ENCODE measurements around the gene SYCE1L. TPM values are rescaled to one million over a fixed set of nuclear protein-coding genes. Genes with fewer than 3 reads are reported as not detected.

SYCE1L gene
- polyA plus RNA-seq, 1 donor (not counting 4 experiments of a cell fraction or from before 2014, with no cell fraction given), result 0.21 TPM

- dilution Hi-C loops (cut with MboI; ENCODE audit: extremely low pct_ligation_motif_present, low sequenced_read_pairs), result loop anchor here (25.0 kb wide), 1 partner anchor 1382 kb away; no protein-coding TSS in a partner anchor
Measured at GRCh38 chr16:77169650-77170236, 29.5 kb upstream of the SYCE1L start.

GRCh38 chr16:77170805-77171204 is 28.4 kb upstream of the SYCE1L start:
- Histone ChIP-seq H3K27me3 (ENCODE audit: control insufficient read depth, extremely low read depth, insufficient read depth, low read length) (no peaks in the 10 kb centered on the region), H3K36me3 (ENCODE audit: control insufficient read depth in 2 of 2, extremely low read depth in 1 of 2, insufficient read depth in 2 of 2, low read length in 2 of 2) (no peaks in the 10 kb centered on the region), H3K9ac (ENCODE audit: control insufficient read depth, extremely low read depth, insufficient read depth, low read length) (no peak overlapping the region), H3K4me3 (ENCODE audit: control insufficient read depth in 2 of 3, extremely low read depth in 1 of 3, insufficient read depth in 2 of 3, low read depth in 1 of 3, low read length in 3 of 3) (no peak overlapping the region), H3K27ac (ENCODE audit: control insufficient read depth, insufficient read depth, low read length) (no peak overlapping the region), H2AFZ (ENCODE audit: control insufficient read depth, low read length) (no peak overlapping the region), H3K4me2 (ENCODE audit: control insufficient read depth, extremely low read depth, insufficient read depth, low read depth, low read length) (no peak overlapping the region), H3K79me2 (ENCODE audit: control insufficient read depth, insufficient read depth, low read length) (no peaks in the 10 kb centered on the region), H3K9me3 (ENCODE audit: control insufficient read depth, low read depth, low read length) (no peaks in the 10 kb centered on the region), H4K20me1 (ENCODE audit: control insufficient read depth, extremely low read depth, insufficient read depth, low read length) (no peaks in the 10 kb centered on the region), H3K4me1 (ENCODE audit: control insufficient read depth, extremely low read depth, insufficient read depth, low read length) (no peaks in the 10 kb centered on the region), H3K9me1 (ENCODE audit: control insufficient read depth, extremely low read depth, insufficient read depth, low read length) (no peaks in the 10 kb centered on the region)
- dilution Hi-C loops (cut with MboI; ENCODE audit: extremely low pct_ligation_motif_present, low sequenced_read_pairs), result loop anchor here (25.0 kb wide), 1 partner anchor 1384 kb away; no protein-coding TSS in a partner anchor
- DNase-seq (ENCODE audit: low read depth, low spot score) (no peak), FAIRE-seq (no peak)
- TF ChIP-seq EZH2 (IDR thresholded peaks at IDR 0.05; ENCODE audit: low read length) (no peak), CTCF (optimal IDR thresholded peaks at IDR 0.05 in 1 of 3, IDR thresholded peaks at IDR 0.05 in 1 of 3, conservative IDR thresholded peaks at IDR 0.05 in 1 of 3; ENCODE audit: extremely low read depth in 1 of 3, insufficient read depth in 2 of 3, low read length in 3 of 3) (no peak)

More at GRCh38 chr16:77169650-77170236, 29.5 kb upstream of the SYCE1L start:
- Histone ChIP-seq H3K79me2 (ENCODE audit: control insufficient read depth, insufficient read depth, low read length) (no peaks in the 10 kb centered on the region), H4K20me1 (ENCODE audit: control insufficient read depth, extremely low read depth, insufficient read depth, low read length) (no peaks in the 10 kb centered on the region), H3K36me3 (ENCODE audit: control insufficient read depth in 2 of 2, extremely low read depth in 1 of 2, insufficient read depth in 2 of 2, low read length in 2 of 2) (no peaks in the 10 kb centered on the region), H3K9ac (ENCODE audit: control insufficient read depth, extremely low read depth, insufficient read depth, low read length) (no peak overlapping the region), H3K4me2 (ENCODE audit: control insufficient read depth, extremely low read depth, insufficient read depth, low read depth, low read length) (no peak overlapping the region), H3K4me1 (ENCODE audit: control insufficient read depth, extremely low read depth, insufficient read depth, low read length) (no peaks in the 10 kb centered on the region), H3K9me1 (ENCODE audit: control insufficient read depth, extremely low read depth, insufficient read depth, low read length) (no peaks in the 10 kb centered on the region), H3K27ac (ENCODE audit: control insufficient read depth, insufficient read depth, low read length) (no peak overlapping the region), H3K27me3 (ENCODE audit: control insufficient read depth, extremely low read depth, insufficient read depth, low read length) (no peaks in the 10 kb centered on the region), H2AFZ (ENCODE audit: control insufficient read depth, low read length) (no peak overlapping the region), H3K9me3 (ENCODE audit: control insufficient read depth, low read depth, low read length) (no peaks in the 10 kb centered on the region), H3K4me3 (ENCODE audit: control insufficient read depth in 2 of 3, extremely low read depth in 1 of 3, insufficient read depth in 2 of 3, low read depth in 1 of 3, low read length in 3 of 3) (no peak overlapping the region)
- FAIRE-seq (no peak), DNase-seq (ENCODE audit: low read depth, low spot score) (no peak)
- TF ChIP-seq EZH2 (IDR thresholded peaks at IDR 0.05; ENCODE audit: low read length) (no peak), CTCF (optimal IDR thresholded peaks at IDR 0.05 in 1 of 3, IDR thresholded peaks at IDR 0.05 in 1 of 3, conservative IDR thresholded peaks at IDR 0.05 in 1 of 3; ENCODE audit: extremely low read depth in 1 of 3, insufficient read depth in 2 of 3, low read length in 3 of 3) (peak; percentile 71 to 73 (median 72))

Data from keratinocyte (primary cell).